Progenitor cell of endocrine pancreas (in vitro differentiated cells): Measurements from ENCODE around the gene SYCP1. TPM values are rescaled to one million over a fixed set of nuclear protein-coding genes. Genes with fewer than 3 reads are reported as not detected.

Experiments
- DNase-seq: peaks from one replicate; pipeline ENCODE4 v3.0.0; 2021; ENCODE audit warnings: low spot score; ENCODE audit not compliant: unreplicated experiment
- H3K27ac Mint-ChIP-seq: 2 replicates; pipeline ENCODE4 v1.8.0; 2021; ENCODE audit warnings: mild to moderate bottlenecking, moderate library complexity, mixed read lengths
- H3K27me3 Mint-ChIP-seq: 2 replicates; pipeline ENCODE4 v1.8.0; 2021; ENCODE audit warnings: mixed read lengths
- H3K36me3 Mint-ChIP-seq: 2 replicates; pipeline ENCODE4 v1.8.0; 2022; ENCODE audit warnings: mixed read lengths; ENCODE audit not compliant: insufficient read depth
- H3K4me1 Mint-ChIP-seq: 2 replicates; pipeline ENCODE4 v1.8.0; 2021; ENCODE audit warnings: low read depth, mixed read lengths
- H3K4me3 Mint-ChIP-seq: 2 replicates; pipeline ENCODE4 v1.8.0; 2021; ENCODE audit warnings: low read depth, mild to moderate bottlenecking, moderate library complexity, mixed read lengths
- H3K9me3 Mint-ChIP-seq: 2 replicates; pipeline ENCODE4 v1.8.0; 2021; ENCODE audit warnings: low read depth, mixed read lengths
- CTCF ChIP-seq: fragments of 200-600 bp; sonication (generic); IDR thresholded peaks from one replicate; pipeline ENCODE4 v1.5.0; 2021; ENCODE audit warnings: antibody characterized with exemption, mild to moderate bottlenecking; ENCODE audit not compliant: unreplicated experiment
- total RNA-seq: library from RNA; stranded (reverse); gene quantifications from 2 replicates; pipeline ENCODE4 v1.2.1, GENCODE V29; 2021

The SYCP1 gene
- total RNA-seq, 1 donor from 2014 or later: not detected

GRCh38 chr1:115036814-115037507 lies 182.3 kb downstream of the SYCP1 start:
- no peaks in the 10 kb centered on the region for H3K4me1 Mint-ChIP-seq
- no peak for TF ChIP-seq CTCF
- H3K9me3 Mint-ChIP-seq: no peaks in the 10 kb centered on the region
- no peak overlapping the region for H3K4me3 Mint-ChIP-seq
- H3K36me3 Mint-ChIP-seq: no peaks in the 10 kb centered on the region
- no peaks in the 10 kb centered on the region for H3K27me3 Mint-ChIP-seq
- no peak for DNase-seq
- no peak overlapping the region for H3K27ac Mint-ChIP-seq

- H3K36me3 Mint-ChIP-seq: peaks cover 10% of the 10 kb centered on the region
- no peak overlapping the region for H3K4me3 Mint-ChIP-seq
- no peak overlapping the region for H3K27ac Mint-ChIP-seq
- DNase-seq: no peak
- peak; percentile 16 for TF ChIP-seq CTCF
- H3K4me1 Mint-ChIP-seq: peaks cover 8% of the 10 kb centered on the region
- peaks cover 2% of the 10 kb centered on the region for H3K9me3 Mint-ChIP-seq
- no peaks in the 10 kb centered on the region for H3K27me3 Mint-ChIP-seq
Observed at GRCh38 chr1:115040501-115040900, 185.8 kb downstream of the SYCP1 start.

- H3K4me1 Mint-ChIP-seq: peaks cover 8% of the 10 kb centered on the region
- TF ChIP-seq CTCF: peak; percentile 58
- H3K27ac Mint-ChIP-seq: no peak overlapping the region
- DNase-seq: no peak
- peaks cover 7% of the 10 kb centered on the region for H3K9me3 Mint-ChIP-seq
- H3K4me3 Mint-ChIP-seq: no peak overlapping the region
- peaks cover 20% of the 10 kb centered on the region for H3K36me3 Mint-ChIP-seq
- H3K27me3 Mint-ChIP-seq: no peaks in the 10 kb centered on the region
Observed at GRCh38 chr1:115041654-115042053, 187.0 kb downstream of the SYCP1 start.

Other genes with a start within 250 kb of the SYCP1 start
- gene DENND2C, start 184.8 kb upstream of the SYCP1 start, total RNA-seq: 10.4 and 10.6 TPM in 2 replicates
- gene AMPD1, start 159.3 kb upstream of the SYCP1 start, total RNA-seq: not detected in 2 replicates
- 58.9 and 59.1 TPM in 2 replicates for gene NRAS, start 138.1 kb upstream of the SYCP1 start, total RNA-seq
- gene CSDE1, start 96.9 kb upstream of the SYCP1 start, total RNA-seq: 606 and 628 TPM in 2 replicates
- gene SIKE1, start 74.2 kb upstream of the SYCP1 start, total RNA-seq: 52.0 and 60.0 TPM in 2 replicates
- not detected in 2 replicates for gene TSHB, start 175.0 kb downstream of the SYCP1 start, total RNA-seq
- 22.5 and 27.2 TPM in 2 replicates for gene TSPAN2, start 234.6 kb downstream of the SYCP1 start, total RNA-seq